Progenitor cell of endocrine pancreas (in vitro differentiated cells): Measurements from ENCODE around the gene TOM1L2. TPM values are rescaled to one million over a fixed set of nuclear protein-coding genes. Genes with fewer than 3 reads are reported as not detected.

Experiments used
- DNase-seq: peaks from one replicate; pipeline ENCODE4 v3.0.0; 2021; ENCODE audit warnings: low spot score; ENCODE audit not compliant: unreplicated experiment
- H3K27ac Mint-ChIP-seq: 2 replicates; pipeline ENCODE4 v1.8.0; 2021; ENCODE audit warnings: mild to moderate bottlenecking, moderate library complexity, mixed read lengths
- H3K27me3 Mint-ChIP-seq: 2 replicates; pipeline ENCODE4 v1.8.0; 2021; ENCODE audit warnings: mixed read lengths
- H3K36me3 Mint-ChIP-seq: 2 replicates; pipeline ENCODE4 v1.8.0; 2022; ENCODE audit warnings: mixed read lengths; ENCODE audit not compliant: insufficient read depth
- H3K4me1 Mint-ChIP-seq: 2 replicates; pipeline ENCODE4 v1.8.0; 2021; ENCODE audit warnings: low read depth, mixed read lengths
- H3K4me3 Mint-ChIP-seq: 2 replicates; pipeline ENCODE4 v1.8.0; 2021; ENCODE audit warnings: low read depth, mild to moderate bottlenecking, moderate library complexity, mixed read lengths
- H3K9me3 Mint-ChIP-seq: 2 replicates; pipeline ENCODE4 v1.8.0; 2021; ENCODE audit warnings: low read depth, mixed read lengths
- total RNA-seq: library from RNA; stranded (reverse); gene quantifications from 2 replicates; pipeline ENCODE4 v1.2.1, GENCODE V29; 2021
- TF ChIP-seq, protein P1 (sequence below): fragments of 200-600 bp; sonication (generic); IDR thresholded peaks from one replicate; pipeline ENCODE4 v1.5.0; 2021; ENCODE audit warnings: antibody characterized with exemption, mild to moderate bottlenecking; ENCODE audit not compliant: unreplicated experiment

Gene TOM1L2
- total RNA-seq, 1 donor from 2014 or later: 29.4 TPM

DNA sequence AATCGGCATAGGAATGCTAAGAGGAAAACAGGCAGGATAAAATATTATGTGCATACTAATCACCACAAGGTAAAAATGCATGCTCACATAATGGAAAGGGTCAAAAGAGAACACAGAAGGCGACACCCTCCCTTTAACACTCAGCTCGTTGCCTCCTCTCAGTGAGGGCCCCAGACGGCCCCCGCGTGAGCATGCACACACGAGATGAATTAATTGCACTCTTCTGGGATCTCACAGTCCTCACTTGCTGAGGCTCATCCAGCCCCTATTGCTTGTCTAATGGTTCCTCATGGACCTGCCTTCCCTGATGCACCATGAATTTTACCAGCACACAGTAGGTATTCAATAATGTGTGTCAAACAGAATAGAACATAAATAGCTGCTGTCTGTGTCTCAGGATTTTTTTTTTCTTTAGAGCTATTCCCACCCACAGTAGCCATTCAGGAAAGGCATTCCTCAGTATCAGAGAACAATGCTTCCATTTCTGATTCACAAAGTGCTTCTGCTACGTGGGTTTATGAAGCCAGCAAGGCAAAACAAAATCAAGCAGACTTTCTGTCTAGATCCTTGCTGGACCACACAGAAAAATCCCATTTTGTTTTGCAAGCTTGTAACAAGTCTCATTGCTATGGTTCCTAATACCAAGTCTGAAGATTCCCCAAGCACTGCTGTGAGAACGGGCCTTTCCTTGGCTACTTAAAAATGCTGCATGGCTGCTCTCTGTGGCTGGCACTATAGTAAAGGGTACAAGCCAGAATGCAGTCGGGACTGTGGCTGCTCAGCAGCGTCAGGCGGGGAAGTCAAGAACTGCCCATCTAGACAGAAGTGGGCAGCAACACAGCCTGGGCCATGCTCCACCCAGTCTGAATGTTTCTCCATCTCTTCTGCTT is 43.6 kb downstream of the TOM1L2 start:
- H3K27me3 Mint-ChIP-seq: no peaks in the 10 kb centered on the region
- H3K27ac Mint-ChIP-seq: no peak overlapping the region
- DNase-seq: no peak
- H3K4me1 Mint-ChIP-seq: peaks cover 3% of the 10 kb centered on the region
- H3K9me3 Mint-ChIP-seq: no peaks in the 10 kb centered on the region
- H3K4me3 Mint-ChIP-seq: no peak overlapping the region
- no peaks in the 10 kb centered on the region for H3K36me3 Mint-ChIP-seq
- TF ChIP-seq, protein P1, sequence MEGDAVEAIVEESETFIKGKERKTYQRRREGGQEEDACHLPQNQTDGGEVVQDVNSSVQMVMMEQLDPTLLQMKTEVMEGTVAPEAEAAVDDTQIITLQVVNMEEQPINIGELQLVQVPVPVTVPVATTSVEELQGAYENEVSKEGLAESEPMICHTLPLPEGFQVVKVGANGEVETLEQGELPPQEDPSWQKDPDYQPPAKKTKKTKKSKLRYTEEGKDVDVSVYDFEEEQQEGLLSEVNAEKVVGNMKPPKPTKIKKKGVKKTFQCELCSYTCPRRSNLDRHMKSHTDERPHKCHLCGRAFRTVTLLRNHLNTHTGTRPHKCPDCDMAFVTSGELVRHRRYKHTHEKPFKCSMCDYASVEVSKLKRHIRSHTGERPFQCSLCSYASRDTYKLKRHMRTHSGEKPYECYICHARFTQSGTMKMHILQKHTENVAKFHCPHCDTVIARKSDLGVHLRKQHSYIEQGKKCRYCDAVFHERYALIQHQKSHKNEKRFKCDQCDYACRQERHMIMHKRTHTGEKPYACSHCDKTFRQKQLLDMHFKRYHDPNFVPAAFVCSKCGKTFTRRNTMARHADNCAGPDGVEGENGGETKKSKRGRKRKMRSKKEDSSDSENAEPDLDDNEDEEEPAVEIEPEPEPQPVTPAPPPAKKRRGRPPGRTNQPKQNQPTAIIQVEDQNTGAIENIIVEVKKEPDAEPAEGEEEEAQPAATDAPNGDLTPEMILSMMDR: no peak

DNA sequence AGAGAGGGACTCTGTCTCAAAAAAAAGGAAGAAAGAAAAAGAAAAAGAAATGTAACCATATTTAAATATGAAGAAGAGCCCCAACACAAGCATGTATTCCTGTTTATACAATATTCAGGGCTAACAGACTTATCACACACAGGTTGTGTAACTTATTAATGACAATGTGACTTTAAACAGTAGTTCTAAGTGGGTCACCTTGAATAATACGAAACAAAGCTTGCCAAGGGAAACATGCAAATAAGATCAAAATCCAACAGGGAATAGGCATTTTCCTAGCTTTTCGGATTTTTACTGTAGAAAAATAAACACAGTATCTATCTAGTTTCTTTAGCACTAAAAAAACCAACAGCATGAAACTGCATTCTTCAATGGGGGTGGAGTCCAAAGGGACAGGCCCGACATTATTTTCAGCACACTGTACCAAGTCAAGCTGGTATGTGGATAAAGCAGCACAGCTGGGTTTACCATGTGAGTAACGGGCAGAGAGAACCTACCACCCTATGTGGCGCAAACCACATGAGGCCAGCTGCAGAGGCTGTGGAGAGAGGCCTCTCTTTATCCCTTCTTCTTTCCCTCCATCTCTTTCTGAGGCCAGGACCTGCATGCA is 45.3 kb downstream of the TOM1L2 start:
- H3K27ac Mint-ChIP-seq: no peak overlapping the region
- H3K9me3 Mint-ChIP-seq: no peaks in the 10 kb centered on the region
- H3K4me1 Mint-ChIP-seq: peaks cover 11% of the 10 kb centered on the region
- H3K4me3 Mint-ChIP-seq: no peak overlapping the region
- no peaks in the 10 kb centered on the region for H3K27me3 Mint-ChIP-seq
- TF ChIP-seq, protein P1: no peak
- no peaks in the 10 kb centered on the region for H3K36me3 Mint-ChIP-seq
- no peak for DNase-seq

- Mint-ChIP-seq H3K27ac (no peak overlapping the region), H3K4me1 (peaks cover 20% of the 10 kb centered on the region), H3K27me3 (no peaks in the 10 kb centered on the region), H3K4me3 (no peak overlapping the region), H3K9me3 (no peaks in the 10 kb centered on the region), H3K36me3 (no peaks in the 10 kb centered on the region)
- DNase-seq: no peak
- TF ChIP-seq, protein P1: no peak
Measured at GRCh38 chr17:17926036-17926435, 46.2 kb downstream of the TOM1L2 start.

DNA sequence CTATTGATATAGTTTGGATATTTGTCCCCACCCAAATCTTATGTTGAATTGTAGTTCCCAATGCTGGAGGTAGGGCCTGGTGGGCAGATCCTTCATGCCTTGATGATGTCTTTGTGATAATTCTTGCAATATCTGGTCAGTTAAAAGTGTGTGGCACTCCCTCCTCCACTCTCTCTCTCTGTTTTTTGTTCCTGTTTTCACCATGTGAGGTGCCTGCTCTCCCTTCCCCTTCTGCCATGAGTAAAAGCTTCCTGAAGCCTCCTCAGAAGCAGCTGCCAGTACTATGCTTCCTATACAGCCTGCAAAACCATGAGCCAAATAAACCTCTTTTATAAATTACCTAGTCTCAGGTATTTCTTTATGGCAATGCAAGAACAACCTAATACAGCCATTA is 47.3 kb downstream of the TOM1L2 start:
- DNase-seq: no peak
- H3K4me3 Mint-ChIP-seq: no peak overlapping the region
- no peaks in the 10 kb centered on the region for H3K9me3 Mint-ChIP-seq
- peaks cover 23% of the 10 kb centered on the region for H3K4me1 Mint-ChIP-seq
- no peak overlapping the region for H3K27ac Mint-ChIP-seq
- TF ChIP-seq, protein P1: no peak
- H3K36me3 Mint-ChIP-seq: no peaks in the 10 kb centered on the region
- no peaks in the 10 kb centered on the region for H3K27me3 Mint-ChIP-seq

GRCh38 chr17:17924131-17924856 is 47.9 kb downstream of the TOM1L2 start:
- no peaks in the 10 kb centered on the region for H3K36me3 Mint-ChIP-seq
- TF ChIP-seq, protein P1: no peak
- no peak overlapping the region for H3K27ac Mint-ChIP-seq
- no peaks in the 10 kb centered on the region for H3K27me3 Mint-ChIP-seq
- DNase-seq: no peak
- no peaks in the 10 kb centered on the region for H3K9me3 Mint-ChIP-seq
- H3K4me3 Mint-ChIP-seq: no peak overlapping the region
- H3K4me1 Mint-ChIP-seq: peaks cover 22% of the 10 kb centered on the region
